GM18870 (cell line): ENCODE results near the gene ADIG.

Experiments
- ATAC-seq: cut with Tn5 transposase; IDR thresholded peaks from one replicate; pipeline ENCODE4 v1.9.1; 2021; ENCODE audit warnings: moderate library complexity; ENCODE audit not compliant: unreplicated experiment

ADIG gene

GRCh38 chr20:38600057-38600456 lies 19.1 kb downstream of the ADIG start:
- no peak for ATAC-seq

DNA sequence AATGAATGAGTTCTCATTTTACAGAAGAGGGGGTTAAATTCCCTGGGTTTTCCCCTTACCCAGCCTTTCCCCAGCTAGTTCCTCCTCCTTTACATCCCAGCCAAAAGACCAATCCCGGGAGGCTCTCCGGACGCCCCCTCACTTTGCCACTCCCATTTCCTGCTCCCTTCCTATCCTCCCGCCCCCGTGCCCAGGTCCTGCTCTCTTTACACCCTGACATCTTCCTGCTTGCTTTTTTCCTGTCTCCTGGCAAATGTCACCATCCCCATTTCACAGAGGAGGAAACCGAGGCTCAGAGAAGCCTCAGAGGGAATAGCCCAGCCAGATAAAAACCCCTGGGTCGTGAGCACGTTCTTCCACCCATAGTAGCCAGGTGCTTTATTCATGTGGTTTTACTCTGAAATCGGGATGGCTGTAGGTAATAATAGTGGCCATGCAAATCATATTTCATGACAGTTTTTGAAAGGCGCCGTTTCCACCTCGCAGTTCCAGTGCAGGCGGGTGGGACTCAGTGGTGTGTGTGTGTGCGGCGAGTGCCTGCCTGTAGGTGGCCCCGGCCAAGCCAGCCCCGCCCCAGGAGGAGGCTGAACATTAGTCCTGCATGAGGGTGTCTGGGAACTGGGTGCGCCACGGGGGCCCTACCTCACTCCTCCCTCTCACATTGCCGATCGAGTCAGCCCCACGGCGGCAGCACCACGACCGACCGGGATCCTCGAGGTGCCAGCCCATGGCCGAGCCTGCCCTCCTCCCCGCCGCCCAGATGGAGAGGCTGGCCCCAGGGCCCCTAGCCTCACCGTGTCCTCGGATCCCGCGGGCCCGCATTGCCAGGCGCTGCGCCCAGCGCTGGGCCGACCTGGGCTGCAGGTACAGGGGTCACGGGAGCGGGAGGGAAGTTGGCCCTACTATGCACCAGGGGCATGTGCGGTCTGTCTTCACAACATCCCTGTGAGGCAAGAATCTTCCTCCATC lies 20.5 kb downstream of the ADIG start, which contains the start of gene ARHGAP40:
Gene ARHGAP40 (plus strand): TSS at position 594 of the 969 bp plus-strand sequence.
- ATAC-seq, result no peak

DNA sequence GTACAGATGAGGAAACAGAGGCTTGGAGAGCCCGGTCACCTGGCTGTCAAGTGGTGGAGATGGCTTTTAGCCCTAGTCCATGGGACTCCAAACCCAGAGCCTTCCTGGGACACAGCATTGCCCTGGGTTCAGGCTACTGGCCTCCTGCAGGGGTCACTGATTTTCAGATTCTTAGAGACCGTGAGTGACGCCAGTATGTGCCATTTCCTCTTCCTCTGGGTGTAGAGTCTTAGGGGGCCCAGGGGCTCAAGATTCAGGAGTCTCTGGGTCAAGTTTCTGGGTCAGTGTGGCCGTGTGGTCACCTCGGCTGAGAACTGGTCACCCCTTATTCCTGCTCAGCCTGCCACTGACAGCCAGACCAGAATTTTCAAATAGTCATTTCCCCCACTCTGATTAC lies 21.2 kb downstream of the ADIG start:
- no peak for ATAC-seq

GRCh38 chr20:38603286-38603685 lies 22.3 kb downstream of the ADIG start:
- no peak for ATAC-seq

DNA sequence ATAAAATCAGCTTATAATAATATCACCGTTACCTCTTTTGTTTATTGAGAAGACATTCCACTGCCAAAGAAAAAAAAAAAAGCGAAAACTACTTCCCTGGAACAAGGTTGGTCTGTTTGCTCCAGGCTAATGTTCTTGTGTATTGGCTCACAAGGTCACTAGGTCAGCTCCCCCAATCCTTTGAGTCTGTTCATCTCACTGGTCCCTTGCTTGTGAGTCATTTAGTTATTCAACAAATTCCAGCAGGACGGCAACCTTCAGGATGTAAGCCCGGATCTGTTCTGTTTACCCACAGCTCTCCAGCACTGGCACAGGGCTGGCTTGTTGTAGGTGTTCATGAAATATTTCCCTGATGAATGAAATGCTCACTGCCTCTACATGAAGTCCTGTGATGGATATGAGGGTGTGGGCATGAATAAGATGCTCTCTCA lies 23.9 kb downstream of the ADIG start:
- no peak for ATAC-seq

- no peak for ATAC-seq
Observed at GRCh38 chr20:38607351-38607750, 26.4 kb downstream of the ADIG start.

- no peak for ATAC-seq
Observed at GRCh38 chr20:38608188-38608587, 27.2 kb downstream of the ADIG start.

GRCh38 chr20:38609815-38610214 lies 28.8 kb downstream of the ADIG start:
- no peak for ATAC-seq

- ATAC-seq, result no peak
Observed at GRCh38 chr20:38610521-38610920, 29.5 kb downstream of the ADIG start.

DNA sequence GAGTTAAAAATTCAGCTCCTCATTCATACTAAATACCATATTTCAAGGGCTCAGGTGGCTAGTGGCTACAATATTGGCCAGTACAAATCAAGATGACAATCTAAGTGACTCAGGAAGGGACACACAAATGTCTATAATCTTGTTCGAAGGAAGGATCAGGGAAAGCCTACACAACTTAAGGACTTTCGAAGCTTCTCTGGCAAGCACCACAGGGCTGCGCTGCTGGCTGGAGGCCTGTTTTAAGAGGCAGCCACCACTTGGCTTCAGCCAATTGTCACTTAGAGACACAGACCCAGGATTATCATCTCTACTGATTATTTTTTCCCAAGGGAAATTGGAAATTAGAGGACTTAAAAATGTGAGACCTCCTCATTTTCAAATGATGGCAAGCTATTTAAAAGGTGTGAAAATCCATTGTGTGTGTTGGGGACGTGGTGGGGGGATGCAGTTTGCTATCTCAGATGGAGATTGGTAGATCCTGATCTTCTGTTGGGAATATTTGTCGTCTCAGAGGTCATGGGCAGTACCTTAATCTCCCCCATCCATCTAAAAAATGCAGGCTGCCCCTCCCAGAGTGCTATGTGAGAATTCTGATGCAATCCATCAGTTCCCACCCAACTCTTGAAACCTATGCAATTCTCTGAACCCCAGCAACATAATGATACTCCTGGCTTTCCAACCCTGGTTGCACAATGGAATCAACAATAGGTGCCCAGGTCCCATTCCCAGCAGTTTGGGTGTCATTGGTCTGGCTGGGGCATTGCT lies 31.9 kb downstream of the ADIG start:
- ATAC-seq, result no peak

DNA sequence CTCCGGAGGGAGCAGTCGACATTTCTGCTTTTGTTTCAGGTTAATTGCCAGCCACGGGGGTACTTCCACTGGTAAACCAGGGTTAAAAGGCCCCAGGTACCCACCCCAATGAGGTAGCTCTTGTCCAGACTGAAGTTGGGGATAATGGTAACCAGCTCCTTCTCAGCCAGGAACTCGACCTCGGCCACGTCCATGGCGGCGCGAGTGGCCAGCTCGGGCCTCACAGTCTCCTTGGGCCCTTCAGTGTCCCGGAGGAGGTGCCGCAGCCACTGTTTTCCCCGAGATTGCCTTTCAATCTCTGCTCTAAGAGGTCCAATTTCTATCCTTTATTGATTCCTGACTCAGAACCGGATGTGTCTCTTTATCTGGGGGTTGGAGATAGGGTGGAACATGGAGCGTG lies 34.3 kb downstream of the ADIG start:
- no peak for ATAC-seq

- no peak for ATAC-seq
Observed at GRCh38 chr20:38616457-38616856, 35.5 kb downstream of the ADIG start.

DNA sequence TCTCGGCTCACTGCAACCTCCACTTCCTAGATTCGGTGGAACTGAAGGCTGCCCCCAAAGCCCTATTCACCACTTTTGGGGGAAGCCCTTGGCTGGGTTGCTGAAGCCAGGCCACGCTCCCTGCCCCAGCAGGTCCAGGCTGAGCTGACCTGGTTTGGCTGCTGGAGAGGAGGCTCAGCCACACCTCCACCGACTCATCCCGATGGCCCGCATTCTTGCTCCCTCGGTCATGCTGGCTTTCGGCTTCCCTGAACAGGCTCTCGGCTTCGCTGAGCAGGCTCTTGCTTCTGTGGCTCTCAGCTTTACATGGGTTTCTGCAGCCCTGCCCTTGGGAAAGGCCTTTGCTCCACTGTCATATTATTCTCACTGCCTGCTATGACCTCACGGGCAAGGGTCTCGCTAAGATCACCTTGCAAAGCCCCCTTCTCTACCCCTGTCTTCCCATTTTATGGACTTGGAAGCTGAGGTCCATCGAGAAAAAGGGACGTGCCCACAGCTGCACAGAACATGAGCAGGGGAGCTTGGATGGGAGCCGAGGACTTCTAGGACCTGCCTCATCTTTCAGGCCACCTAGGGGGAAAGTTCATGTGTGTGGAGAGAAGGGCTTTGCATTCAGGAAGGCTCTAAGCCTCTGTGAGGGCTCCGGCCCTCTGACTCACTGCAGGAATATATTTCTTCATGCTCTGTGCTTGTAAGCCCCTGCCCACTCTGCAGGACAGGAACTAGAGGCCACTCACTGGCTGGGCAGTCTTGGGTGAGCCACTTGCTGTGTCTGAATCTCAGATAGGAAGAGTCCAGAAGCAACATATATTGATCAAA lies 36.2 kb downstream of the ADIG start:
- no peak for ATAC-seq

GRCh38 chr20:38617830-38618196 lies 36.8 kb downstream of the ADIG start:
- ATAC-seq, result no peak

GRCh38 chr20:38620441-38620840 lies 39.4 kb downstream of the ADIG start:
- ATAC-seq, result no peak

DNA sequence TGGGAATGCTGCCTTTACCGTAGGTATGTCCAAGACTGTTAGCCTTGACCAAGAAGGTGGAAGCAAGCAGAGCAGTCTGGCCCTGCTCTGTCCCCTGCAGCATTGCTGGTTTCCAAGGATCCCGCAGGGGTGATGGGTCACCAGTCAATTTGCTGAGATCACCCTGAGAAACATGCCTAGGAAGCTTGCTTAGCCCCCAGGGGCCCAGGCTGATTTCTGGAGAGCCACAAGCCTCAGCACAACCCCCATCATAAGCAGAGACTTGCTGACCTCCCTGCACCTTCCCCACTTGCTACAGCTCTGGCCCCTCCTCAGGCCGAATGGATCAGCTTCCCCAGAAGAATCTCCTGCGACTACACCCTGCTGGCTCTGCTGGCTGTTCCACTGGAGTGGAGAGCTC lies 42.1 kb downstream of the ADIG start:
- ATAC-seq, result no peak

DNA sequence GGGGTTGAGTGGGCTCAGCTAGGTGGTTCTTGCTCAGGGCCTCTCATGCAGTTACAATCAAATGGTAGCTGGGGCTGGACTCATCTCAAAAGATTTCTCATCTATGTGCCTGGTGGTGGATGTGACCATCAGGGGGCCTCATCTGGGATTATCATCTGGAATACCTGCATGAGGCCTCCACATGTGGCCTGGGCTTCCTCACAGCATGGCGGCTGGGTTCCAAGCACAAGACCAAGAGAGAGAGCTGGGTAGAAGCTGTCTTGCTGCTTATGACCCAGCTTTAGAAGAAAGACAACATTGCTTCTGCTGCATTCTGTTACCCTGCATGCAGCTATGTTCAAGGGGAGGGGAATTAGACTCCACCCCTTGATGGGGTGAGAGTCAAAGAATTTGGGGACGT lies 43.1 kb downstream of the ADIG start:
- ATAC-seq, result no peak

DNA sequence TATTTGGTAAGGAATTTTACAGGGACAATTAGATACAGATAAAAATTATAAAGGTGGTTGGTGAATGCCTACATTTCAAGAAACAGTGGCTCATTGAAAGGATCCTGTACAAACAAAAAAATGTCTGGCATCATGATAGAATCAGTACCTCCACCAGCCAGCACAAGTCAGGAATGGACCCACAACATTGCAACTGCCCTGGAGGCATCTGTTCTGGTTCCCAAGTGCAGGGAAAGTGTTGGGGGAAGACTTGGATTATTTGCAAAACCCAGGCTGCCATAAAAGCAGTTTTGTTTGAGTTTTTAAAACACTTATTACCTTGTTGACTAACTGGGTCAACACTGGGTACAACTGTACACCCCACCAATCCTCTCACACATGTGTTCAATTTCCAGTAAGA lies 44.9 kb downstream of the ADIG start:
- ATAC-seq, result no peak

GRCh38 chr20:38626921-38627659 lies 46.1 kb downstream of the ADIG start:
- ATAC-seq, result no peak
